T-helper 17 cell (primary cell): ENCODE measurements around the gene SAAL1. TPM values are rescaled to one million over a fixed set of nuclear protein-coding genes. Genes with fewer than 3 reads are reported as not detected.
"Not testable (repeated sequence)": the region's sequence is repeated elsewhere in the genome, so short reads cannot be mapped to it uniquely, and the experiment has no call there.

Experiments
- ATAC-seq: fragments of 150-1000 bp; cut with Tn5 transposase; 2 replicates; pipeline ENCODE4 v1.10.0; 2021; ENCODE audit warnings: mild to moderate bottlenecking, moderate library complexity
- DNase-seq, 3 donors: peaks; one replicate each; pipeline versions ENCODE4 v3.0.0 to v3.0.0-alpha.2; 2020 to 2021
- H3K9me3 ChIP-seq: one replicate; pipeline ENCODE4 v1.7.0; 2013; ENCODE audit warnings: low read length, mild to moderate bottlenecking; ENCODE audit not compliant: control insufficient read depth, poor library complexity, severe bottlenecking
- H3K27ac Mint-ChIP-seq: one replicate; pipeline ENCODE4 v1.8.0; 2022; ENCODE audit warnings: mild to moderate bottlenecking, moderate library complexity, mixed read lengths
- H3K27me3 Mint-ChIP-seq: one replicate; pipeline ENCODE4 v1.8.0; 2022; ENCODE audit warnings: mixed read lengths
- H3K36me3 Mint-ChIP-seq: one replicate; pipeline ENCODE4 v1.8.0; 2022; ENCODE audit warnings: low read depth, mixed read lengths
- H3K4me1 Mint-ChIP-seq: one replicate; pipeline ENCODE4 v1.8.0; 2022; ENCODE audit warnings: mild to moderate bottlenecking, mixed read lengths
- H3K4me3 Mint-ChIP-seq: one replicate; pipeline ENCODE4 v1.8.0; 2022; ENCODE audit warnings: mild to moderate bottlenecking, moderate library complexity, mixed read lengths
- total RNA-seq, 4 donors: library from RNA in 2 of 4; stranded (reverse) in 2 of 4; gene quantifications; one replicate each; pipeline ENCODE4 v1.2.3 and lab custom pipeline; 2022 to 2026

SAAL1 gene
- total RNA-seq, result 10 to 100 TPM; 18.2 to 22.1 TPM
- 14.8 to 25.0 reads per million in 2 donors for total RNA-seq (lab: John Stamatoyannopoulos, UW)

GRCh38 chr11:18105802-18106574 is at the start of gene SAAL1:
Gene SAAL1 (minus strand): TSS chr11:18106082. CDS start chr11:18106041, 41 bp downstream.
- peak; percentile 77 to 90 (median 82) for DNase-seq
- peaks cover 9% of the 10 kb centered on the region for H3K27me3 Mint-ChIP-seq
- H3K9me3 ChIP-seq, result no peaks in the 10 kb centered on the region
- peaks cover 10% of the 10 kb centered on the region for H3K36me3 Mint-ChIP-seq
- peak within 1 kb of the TSS; percentile 94 for H3K27ac Mint-ChIP-seq
- peak within 1 kb of the TSS; percentile 94 for H3K4me3 Mint-ChIP-seq
- H3K4me1 Mint-ChIP-seq, result peaks cover 30% of the 10 kb centered on the region
- ATAC-seq, result peak; percentile 99

- Mint-ChIP-seq H3K36me3 (no peaks in the 10 kb centered on the region), H3K27ac (no peak overlapping the region), H3K4me3 (no peak overlapping the region), H3K4me1 (peaks cover 2% of the 10 kb centered on the region), H3K27me3 (peaks cover 67% of the 10 kb centered on the region)
- DNase-seq (no peak), ATAC-seq (no peak)
- H3K9me3 ChIP-seq, result no peaks in the 10 kb centered on the region
Observed at GRCh38 chr11:18151581-18151980, 45.7 kb upstream of the SAAL1 start.

- ATAC-seq (no peak), DNase-seq (no peak)
- Mint-ChIP-seq H3K4me1 (peaks cover 2% of the 10 kb centered on the region), H3K27me3 (peaks cover 70% of the 10 kb centered on the region), H3K4me3 (no peak overlapping the region), H3K36me3 (no peaks in the 10 kb centered on the region), H3K27ac (no peak overlapping the region)
- no peaks in the 10 kb centered on the region for H3K9me3 ChIP-seq
Observed at GRCh38 chr11:18145837-18146236, 40.0 kb upstream of the SAAL1 start.

- H3K4me1 Mint-ChIP-seq, result peaks cover 2% of the 10 kb centered on the region
- no peak overlapping the region for H3K4me3 Mint-ChIP-seq
- ATAC-seq, result no peak
- no peak for DNase-seq
- no peaks in the 10 kb centered on the region for H3K36me3 Mint-ChIP-seq
- no peaks in the 10 kb centered on the region for H3K9me3 ChIP-seq
- no peak overlapping the region for H3K27ac Mint-ChIP-seq
- H3K27me3 Mint-ChIP-seq, result peaks cover 64% of the 10 kb centered on the region
Observed at GRCh38 chr11:18145025-18145424, 39.1 kb upstream of the SAAL1 start.

GRCh38 chr11:18144243-18144642 is 38.4 kb upstream of the SAAL1 start:
- no peaks in the 10 kb centered on the region for H3K36me3 Mint-ChIP-seq
- no peak for DNase-seq
- peaks cover 60% of the 10 kb centered on the region for H3K27me3 Mint-ChIP-seq
- no peak for ATAC-seq
- no peak overlapping the region for H3K4me3 Mint-ChIP-seq
- no peak overlapping the region for H3K27ac Mint-ChIP-seq
- no peaks in the 10 kb centered on the region for H3K9me3 ChIP-seq
- peaks cover 2% of the 10 kb centered on the region for H3K4me1 Mint-ChIP-seq

GRCh38 chr11:18140145-18140544 is 34.3 kb upstream of the SAAL1 start:
- no peak for ATAC-seq

GRCh38 chr11:18137186-18137800 is 31.4 kb upstream of the SAAL1 start:
- Mint-ChIP-seq H3K4me1 (peaks cover 3% of the 10 kb centered on the region), H3K4me3 (no peak overlapping the region), H3K27me3 (peaks cover 65% of the 10 kb centered on the region), H3K36me3 (peaks cover 2% of the 10 kb centered on the region), H3K27ac (no peak overlapping the region)
- ATAC-seq, result no peak
- H3K9me3 ChIP-seq, result no peaks in the 10 kb centered on the region
- DNase-seq, result no peak

More at GRCh38 chr11:18140145-18140544, 34.3 kb upstream of the SAAL1 start:
- H3K36me3 Mint-ChIP-seq, result peaks cover 2% of the 10 kb centered on the region
- no peaks in the 10 kb centered on the region for H3K9me3 ChIP-seq
- DNase-seq, result no peak
- H3K27ac Mint-ChIP-seq, result no peak overlapping the region
- no peak overlapping the region for H3K4me3 Mint-ChIP-seq
- peaks cover 69% of the 10 kb centered on the region for H3K27me3 Mint-ChIP-seq
- no peaks in the 10 kb centered on the region for H3K4me1 Mint-ChIP-seq

- peaks cover 3% of the 10 kb centered on the region for H3K4me1 Mint-ChIP-seq
- H3K27ac Mint-ChIP-seq, result no peak overlapping the region
- no peak for ATAC-seq
- H3K27me3 Mint-ChIP-seq, result peaks cover 62% of the 10 kb centered on the region
- H3K4me3 Mint-ChIP-seq, result no peak overlapping the region
- H3K9me3 ChIP-seq, result no peaks in the 10 kb centered on the region
- peaks cover 3% of the 10 kb centered on the region for H3K36me3 Mint-ChIP-seq
- DNase-seq, result no peak
Observed at GRCh38 chr11:18135308-18135707, 29.4 kb upstream of the SAAL1 start.

- Mint-ChIP-seq H3K27me3 (peaks cover 67% of the 10 kb centered on the region), H3K36me3 (peaks cover 5% of the 10 kb centered on the region), H3K27ac (no peak within 1 kb of the TSS), H3K4me3 (no peak within 1 kb of the TSS), H3K4me1 (peaks cover 3% of the 10 kb centered on the region)
- no peak for ATAC-seq
- DNase-seq, result no peak
- H3K9me3 ChIP-seq, result no peaks in the 10 kb centered on the region
Observed at GRCh38 chr11:18132341-18132740, 26.5 kb upstream of the SAAL1 start, which contains the start of gene MRGPRX3. Gene MRGPRX3 (plus strand): TSS chr11:18132571. CDS start chr11:18137203, 4,632 bp downstream.

- not testable (repeated sequence) for ATAC-seq, H3K27ac Mint-ChIP-seq, H3K36me3 Mint-ChIP-seq, DNase-seq, H3K9me3 ChIP-seq, H3K4me3 Mint-ChIP-seq, H3K4me1 Mint-ChIP-seq
- H3K27me3 Mint-ChIP-seq, result peaks cover 69% of the 10 kb centered on the region
Observed at GRCh38 chr11:18131115-18131514, 25.2 kb upstream of the SAAL1 start.

GRCh38 chr11:18121331-18121828 is 15.5 kb upstream of the SAAL1 start:
- peaks cover 24% of the 10 kb centered on the region for H3K27me3 Mint-ChIP-seq
- H3K4me3 Mint-ChIP-seq, H3K36me3 Mint-ChIP-seq, H3K9me3 ChIP-seq, H3K27ac Mint-ChIP-seq, DNase-seq, H3K4me1 Mint-ChIP-seq, ATAC-seq: not testable (repeated sequence)

- Mint-ChIP-seq H3K4me1 (peaks cover 4% of the 10 kb centered on the region), H3K27me3 (peaks cover 56% of the 10 kb centered on the region), H3K4me3 (peak overlapping the region; percentile 7), H3K36me3 (no peaks in the 10 kb centered on the region), H3K27ac (peak overlapping the region; percentile 37)
- DNase-seq (peak; percentile 23 to 48 (median 45)), ATAC-seq (peak; percentile 95)
- no peaks in the 10 kb centered on the region for H3K9me3 ChIP-seq
Observed at GRCh38 chr11:18115360-18116127, 9.7 kb upstream of the SAAL1 start.

- no peak overlapping the region for H3K27ac Mint-ChIP-seq
- no peak overlapping the region for H3K4me3 Mint-ChIP-seq
- ATAC-seq (no peak), DNase-seq (no peak)
- H3K9me3 ChIP-seq, result no peaks in the 10 kb centered on the region
- peaks cover 57% of the 10 kb centered on the region for H3K27me3 Mint-ChIP-seq
- peaks cover 3% of the 10 kb centered on the region for H3K36me3 Mint-ChIP-seq
- peaks cover 10% of the 10 kb centered on the region for H3K4me1 Mint-ChIP-seq
Observed at GRCh38 chr11:18111005-18111404, 5.1 kb upstream of the SAAL1 start.
